ENCODE measurements around the gene COQ10B. TPM values are rescaled to one million over a fixed set of nuclear protein-coding genes. Genes with fewer than 3 reads are reported as not detected.

Gene COQ10B
- total RNA-seq, 1 donor from 2014 or later, result 15.9 TPM

GRCh38 chr2:197502685-197503084 lies 49.3 kb downstream of the COQ10B start:
- H3K4me1 Mint-ChIP-seq, result peaks cover 27% of the 10 kb centered on the region
- TF ChIP-seq CTCF (IDR thresholded peaks at IDR 0.05; ENCODE audit: unreplicated experiment), result no peak
- DNase-seq (ENCODE audit: low spot score in 2 of 2, unreplicated experiment in 2 of 2), result no peak
- H3K27ac Mint-ChIP-seq, result peak overlapping the region; percentile 68
- no peaks in the 10 kb centered on the region for H3K9me3 Mint-ChIP-seq
- no peaks in the 10 kb centered on the region for H3K27me3 Mint-ChIP-seq (ENCODE audit: low read depth)
- peaks cover 8% of the 10 kb centered on the region for H3K36me3 Mint-ChIP-seq
- H3K4me3 Mint-ChIP-seq, result no peak overlapping the region

- no peak for TF ChIP-seq CTCF (IDR thresholded peaks at IDR 0.05; ENCODE audit: unreplicated experiment)
- Mint-ChIP-seq H3K4me1 (peaks cover 17% of the 10 kb centered on the region), H3K9me3 (no peaks in the 10 kb centered on the region), H3K27ac (no peak overlapping the region), H3K36me3 (peaks cover 13% of the 10 kb centered on the region), H3K27me3 (ENCODE audit: low read depth) (no peaks in the 10 kb centered on the region), H3K4me3 (no peak overlapping the region)
- DNase-seq (ENCODE audit: low spot score in 2 of 2, unreplicated experiment in 2 of 2), result no peak
These were observed 50.6 kb downstream of the COQ10B start for GRCh38 chr2:197504000-197504399.

- no peak for TF ChIP-seq CTCF (IDR thresholded peaks at IDR 0.05; ENCODE audit: unreplicated experiment)
- Mint-ChIP-seq H3K9me3 (no peaks in the 10 kb centered on the region), H3K36me3 (peaks cover 13% of the 10 kb centered on the region), H3K27me3 (ENCODE audit: low read depth) (no peaks in the 10 kb centered on the region), H3K27ac (peak overlapping the region; percentile 25), H3K4me3 (no peak overlapping the region), H3K4me1 (peaks cover 17% of the 10 kb centered on the region)
- no peak for DNase-seq (ENCODE audit: low spot score in 2 of 2, unreplicated experiment in 2 of 2)
These were observed 51.2 kb downstream of the COQ10B start for GRCh38 chr2:197504512-197504911.

GRCh38 chr2:197506658-197507057 lies 53.3 kb downstream of the COQ10B start:
- H3K4me3 Mint-ChIP-seq, result no peak overlapping the region
- DNase-seq (ENCODE audit: low spot score in 2 of 2, unreplicated experiment in 2 of 2), result no peak
- no peaks in the 10 kb centered on the region for H3K9me3 Mint-ChIP-seq
- H3K4me1 Mint-ChIP-seq, result peaks cover 10% of the 10 kb centered on the region
- H3K27ac Mint-ChIP-seq, result no peak overlapping the region
- no peak for TF ChIP-seq CTCF (IDR thresholded peaks at IDR 0.05; ENCODE audit: unreplicated experiment)
- no peaks in the 10 kb centered on the region for H3K27me3 Mint-ChIP-seq (ENCODE audit: low read depth)
- H3K36me3 Mint-ChIP-seq, result peaks cover 16% of the 10 kb centered on the region

- TF ChIP-seq CTCF (IDR thresholded peaks at IDR 0.05; ENCODE audit: unreplicated experiment), result no peak
- no peak overlapping the region for H3K4me3 Mint-ChIP-seq
- H3K27ac Mint-ChIP-seq, result no peak overlapping the region
- no peaks in the 10 kb centered on the region for H3K27me3 Mint-ChIP-seq (ENCODE audit: low read depth)
- DNase-seq (ENCODE audit: low spot score in 2 of 2, unreplicated experiment in 2 of 2), result no peak
- peaks cover 3% of the 10 kb centered on the region for H3K36me3 Mint-ChIP-seq
- peaks cover 21% of the 10 kb centered on the region for H3K4me1 Mint-ChIP-seq
- no peaks in the 10 kb centered on the region for H3K9me3 Mint-ChIP-seq
These were observed 60.6 kb downstream of the COQ10B start for GRCh38 chr2:197513915-197514314.

- Mint-ChIP-seq H3K27ac (peak overlapping the region; percentile 99), H3K4me3 (peak overlapping the region; percentile 95), H3K27me3 (ENCODE audit: low read depth) (no peaks in the 10 kb centered on the region), H3K9me3 (no peaks in the 10 kb centered on the region), H3K36me3 (peaks cover 3% of the 10 kb centered on the region), H3K4me1 (peaks cover 21% of the 10 kb centered on the region)
- no peak for DNase-seq (ENCODE audit: low spot score in 2 of 2, unreplicated experiment in 2 of 2)
- no peak for TF ChIP-seq CTCF (IDR thresholded peaks at IDR 0.05; ENCODE audit: unreplicated experiment)
These were observed 61.4 kb downstream of the COQ10B start for GRCh38 chr2:197514754-197515153.
